ENCODE results near the gene ASXL1.

Gene ASXL1

GRCh38 chr20:32442630-32443373 is 84.7 kb downstream of the ASXL1 start:
- DNase-seq, result no peak

- no peak for DNase-seq
Measured at GRCh38 chr20:32443386-32443974, 85.3 kb downstream of the ASXL1 start.

DNA sequence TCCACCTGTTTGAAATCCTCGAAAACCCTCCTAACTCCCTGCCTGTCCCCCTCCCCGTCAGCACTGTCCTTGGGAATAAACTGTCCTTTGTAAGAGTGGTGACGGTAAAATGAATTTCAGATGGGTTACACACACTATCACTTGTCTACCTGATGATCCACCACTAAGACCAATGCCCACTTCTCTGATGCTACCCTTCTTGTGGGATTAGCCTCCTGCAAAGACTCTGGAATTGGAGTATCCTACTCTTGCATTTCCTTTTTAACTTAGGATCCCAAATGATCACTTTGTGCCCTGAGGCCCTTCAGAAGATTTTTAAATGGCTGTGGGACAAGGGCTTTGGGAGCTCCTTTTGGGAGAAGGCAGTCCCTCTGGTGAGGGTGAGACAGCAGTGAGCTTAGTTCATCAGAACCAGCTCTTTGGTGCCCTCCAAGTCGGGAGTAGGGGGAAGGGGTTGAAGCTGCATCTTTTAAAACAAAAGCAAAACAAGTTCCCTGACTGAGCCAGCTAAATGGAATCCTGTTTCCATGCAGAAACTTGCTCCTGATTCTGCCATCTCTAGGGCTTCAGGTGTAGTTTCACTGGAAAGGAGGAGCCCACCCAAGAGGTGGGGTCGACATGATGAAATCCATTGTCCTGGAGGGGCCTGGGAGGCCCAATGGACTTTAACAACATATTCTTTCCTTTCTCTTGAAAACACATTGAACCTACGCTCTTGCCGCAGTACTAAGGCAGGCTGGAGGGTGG is 86.5 kb downstream of the ASXL1 start:
- no peak for DNase-seq

DNA sequence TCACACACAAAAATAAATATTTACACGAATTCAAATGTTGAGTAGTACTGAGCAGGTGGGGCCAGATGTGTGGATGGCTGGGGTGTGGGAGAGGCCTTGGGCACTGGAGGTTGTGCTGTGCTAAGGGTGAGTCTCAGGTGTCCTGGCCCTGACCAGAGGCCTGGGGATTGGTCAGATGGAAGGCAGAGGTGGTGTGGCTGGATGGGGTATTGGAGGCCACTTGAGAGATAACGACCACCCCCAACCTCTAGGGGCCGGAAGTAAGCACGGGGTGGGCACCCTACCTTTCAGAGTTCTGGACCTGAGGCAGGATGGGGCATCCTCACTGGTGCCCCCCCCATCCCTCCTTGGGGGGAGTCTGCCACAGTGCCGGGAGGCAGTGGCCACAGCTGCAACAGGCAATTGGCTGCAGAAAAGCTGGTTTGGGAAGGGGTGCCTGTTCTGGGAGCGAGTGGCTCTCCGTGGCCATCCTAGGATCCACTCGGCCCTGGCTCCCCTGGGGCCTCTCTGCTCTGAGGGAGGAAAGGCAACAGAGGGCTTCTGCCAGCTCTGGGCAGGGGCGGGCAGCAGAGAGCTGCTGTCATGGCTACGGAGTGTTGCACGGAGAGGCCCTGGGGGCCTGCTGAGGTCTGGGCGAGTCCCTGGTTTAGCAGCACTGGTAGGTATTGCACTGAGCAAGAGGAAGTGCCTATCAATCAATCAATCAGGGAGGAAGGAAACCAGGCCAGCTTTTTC is 87.6 kb downstream of the ASXL1 start:
- DNase-seq, result no peak

DNA sequence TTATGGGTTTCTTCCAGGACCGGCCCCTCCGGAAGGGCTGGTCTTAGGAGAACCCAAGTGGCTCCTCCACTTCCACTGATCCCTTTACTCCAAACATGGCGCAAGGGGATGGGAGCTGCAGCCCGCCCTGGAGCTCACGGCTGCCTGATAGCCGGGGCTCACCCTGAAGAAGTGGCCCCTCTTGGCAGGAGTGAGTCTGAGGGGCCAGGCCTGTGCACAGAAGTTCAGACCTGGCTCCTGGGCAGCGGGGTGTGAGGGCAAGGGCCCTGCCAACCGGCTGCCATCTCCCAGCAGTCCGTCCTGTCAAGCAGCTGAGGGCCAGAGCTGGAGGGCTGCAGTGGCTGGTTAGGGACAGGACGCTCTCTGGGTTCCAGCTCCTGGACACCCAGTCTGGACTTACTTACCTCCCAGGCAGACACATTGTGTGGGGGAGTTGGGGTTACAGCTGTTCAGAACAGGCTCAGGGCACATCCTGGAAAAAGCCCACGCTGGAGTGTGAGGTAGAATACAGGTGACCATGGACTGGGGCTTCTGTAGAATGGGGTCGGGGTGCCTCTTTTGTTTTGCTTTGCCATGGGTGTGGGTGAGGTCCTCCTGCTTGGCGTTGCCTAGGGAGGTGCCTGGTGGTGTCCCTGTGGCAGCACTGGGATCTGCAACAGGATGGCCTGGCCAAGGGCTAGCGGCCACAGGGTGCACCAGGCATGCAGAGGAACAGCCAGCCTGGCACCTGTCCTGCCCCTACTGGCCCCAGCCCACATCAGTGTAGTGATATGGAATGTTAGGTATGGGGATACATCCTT is 88.4 kb downstream of the ASXL1 start:
- DNase-seq, result no peak

GRCh38 chr20:32447136-32448027 is 89.3 kb downstream of the ASXL1 start:
- no peak for DNase-seq

GRCh38 chr20:32448306-32449056 is 90.3 kb downstream of the ASXL1 start:
- no peak for DNase-seq

DNA sequence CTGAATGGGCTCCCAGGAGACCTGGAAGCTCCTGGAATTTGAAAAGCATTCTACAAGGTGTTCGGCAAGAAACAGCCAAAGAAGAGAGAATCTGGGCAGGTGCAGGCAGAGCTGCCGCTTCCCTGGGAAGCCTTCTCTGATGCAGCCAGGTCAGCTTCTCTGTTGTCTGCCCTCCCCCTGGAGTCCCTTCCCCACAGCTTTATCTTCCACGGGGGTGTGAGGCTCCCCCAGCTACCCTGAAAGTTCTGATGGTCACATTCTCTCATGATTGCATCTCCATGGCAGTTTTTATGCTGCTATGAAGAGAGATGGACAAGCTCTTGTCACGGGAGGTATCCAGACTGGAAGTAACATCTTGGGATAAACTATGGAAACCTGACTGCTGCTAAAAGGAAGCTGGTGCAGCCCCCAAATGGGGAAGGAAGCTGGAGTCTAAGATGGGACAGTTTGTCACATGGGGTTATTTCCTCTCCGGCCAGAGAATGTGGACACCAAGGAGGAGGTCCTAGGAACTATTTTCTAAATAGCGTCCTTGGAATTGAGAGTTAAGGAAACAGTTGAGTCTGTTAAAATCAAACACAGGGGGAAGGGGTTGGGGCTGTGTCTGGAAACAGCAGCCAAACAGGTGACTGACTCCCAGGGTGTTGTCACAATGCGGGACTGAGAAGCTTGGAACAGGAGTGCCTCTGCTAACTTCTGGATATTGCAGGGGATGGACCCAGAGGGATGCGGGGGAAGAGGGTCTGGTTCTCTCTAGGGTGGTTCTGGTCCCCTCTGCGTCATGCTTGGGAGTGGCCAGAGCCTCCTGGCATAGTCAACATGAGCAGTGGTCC is 91.1 kb downstream of the ASXL1 start:
- no peak for DNase-seq

GRCh38 chr20:32449890-32450401 is 91.8 kb downstream of the ASXL1 start:
- DNase-seq, result no peak

- no peak for DNase-seq
Measured at GRCh38 chr20:32450484-32451061, 92.4 kb downstream of the ASXL1 start.

GRCh38 chr20:32451340-32451681 is 93.2 kb downstream of the ASXL1 start:
- DNase-seq, result no peak

DNA sequence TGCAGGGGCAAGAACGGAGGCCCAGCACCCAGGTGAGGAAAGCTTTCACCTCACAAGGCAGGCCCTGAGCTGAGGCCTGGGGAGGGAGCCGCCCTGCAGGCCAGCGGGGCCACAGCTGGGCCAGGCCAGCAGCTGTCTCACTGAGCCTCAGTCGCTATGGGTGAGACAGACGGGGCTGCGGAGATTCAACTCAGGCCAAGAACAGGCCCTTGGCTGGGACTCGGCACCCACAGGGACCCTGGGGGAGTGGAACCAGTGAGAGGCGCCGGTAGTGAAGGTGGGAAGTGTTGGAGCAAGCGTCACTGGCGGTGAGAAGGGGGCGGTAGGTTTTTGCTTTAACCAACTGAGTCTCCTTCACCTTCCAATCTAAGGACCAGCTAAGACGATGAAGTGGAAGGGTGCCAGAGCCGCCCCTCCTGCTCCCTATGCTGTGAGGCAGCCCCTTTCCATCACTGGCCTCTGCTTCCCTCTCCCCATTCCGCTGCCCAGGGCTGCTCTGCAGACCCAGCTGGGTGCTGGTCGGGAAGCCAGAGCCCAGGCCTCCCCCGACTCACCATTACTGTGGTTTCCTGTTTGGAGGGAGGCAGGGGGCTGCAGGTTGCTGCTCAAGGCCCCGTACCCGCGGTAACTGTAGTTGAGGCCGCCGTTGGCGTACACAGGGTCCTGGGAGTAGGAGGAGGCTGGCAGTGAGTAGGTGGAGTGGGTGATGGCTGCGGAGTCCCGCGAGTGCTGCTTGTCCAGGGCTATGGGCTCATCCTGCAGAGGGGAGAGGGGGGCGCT is 93.7 kb downstream of the ASXL1 start:
- no peak for DNase-seq

DNA sequence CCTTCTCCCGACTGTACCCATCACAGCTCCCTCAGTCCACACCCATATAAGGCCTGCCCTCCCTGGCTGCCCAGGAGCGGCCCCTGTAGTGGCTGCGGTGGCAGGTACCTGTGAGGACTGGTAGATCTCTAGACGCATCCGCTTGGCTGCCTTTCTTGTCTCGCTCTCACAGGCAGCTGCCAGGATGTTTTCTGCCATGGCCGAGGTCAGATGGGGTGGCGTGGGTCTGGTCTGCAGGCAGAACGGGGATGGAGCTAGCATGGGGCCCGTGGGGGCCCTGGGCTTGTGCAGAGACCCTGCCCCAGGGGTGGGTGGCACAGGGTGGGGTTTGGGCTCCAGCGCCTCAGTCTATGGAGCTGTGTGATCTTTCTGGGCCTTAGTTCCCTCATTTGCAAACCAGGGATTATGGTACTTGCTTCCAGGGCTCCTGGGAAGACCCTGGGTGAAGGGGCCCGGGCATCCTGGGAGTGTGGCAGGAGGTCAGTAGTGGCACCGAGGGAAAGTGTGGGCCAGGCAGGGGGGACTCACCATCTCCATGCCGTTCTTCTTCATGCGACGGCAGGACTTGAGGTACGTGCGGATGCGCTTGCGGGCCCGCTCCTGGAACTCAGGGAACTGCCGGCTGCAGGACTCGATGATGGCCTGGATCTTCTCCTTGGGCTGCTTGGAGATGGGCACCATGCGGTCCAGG is 94.8 kb downstream of the ASXL1 start:
- DNase-seq, result no peak

GRCh38 chr20:32453467-32454163 is 95.5 kb downstream of the ASXL1 start:
- no peak for DNase-seq

DNA sequence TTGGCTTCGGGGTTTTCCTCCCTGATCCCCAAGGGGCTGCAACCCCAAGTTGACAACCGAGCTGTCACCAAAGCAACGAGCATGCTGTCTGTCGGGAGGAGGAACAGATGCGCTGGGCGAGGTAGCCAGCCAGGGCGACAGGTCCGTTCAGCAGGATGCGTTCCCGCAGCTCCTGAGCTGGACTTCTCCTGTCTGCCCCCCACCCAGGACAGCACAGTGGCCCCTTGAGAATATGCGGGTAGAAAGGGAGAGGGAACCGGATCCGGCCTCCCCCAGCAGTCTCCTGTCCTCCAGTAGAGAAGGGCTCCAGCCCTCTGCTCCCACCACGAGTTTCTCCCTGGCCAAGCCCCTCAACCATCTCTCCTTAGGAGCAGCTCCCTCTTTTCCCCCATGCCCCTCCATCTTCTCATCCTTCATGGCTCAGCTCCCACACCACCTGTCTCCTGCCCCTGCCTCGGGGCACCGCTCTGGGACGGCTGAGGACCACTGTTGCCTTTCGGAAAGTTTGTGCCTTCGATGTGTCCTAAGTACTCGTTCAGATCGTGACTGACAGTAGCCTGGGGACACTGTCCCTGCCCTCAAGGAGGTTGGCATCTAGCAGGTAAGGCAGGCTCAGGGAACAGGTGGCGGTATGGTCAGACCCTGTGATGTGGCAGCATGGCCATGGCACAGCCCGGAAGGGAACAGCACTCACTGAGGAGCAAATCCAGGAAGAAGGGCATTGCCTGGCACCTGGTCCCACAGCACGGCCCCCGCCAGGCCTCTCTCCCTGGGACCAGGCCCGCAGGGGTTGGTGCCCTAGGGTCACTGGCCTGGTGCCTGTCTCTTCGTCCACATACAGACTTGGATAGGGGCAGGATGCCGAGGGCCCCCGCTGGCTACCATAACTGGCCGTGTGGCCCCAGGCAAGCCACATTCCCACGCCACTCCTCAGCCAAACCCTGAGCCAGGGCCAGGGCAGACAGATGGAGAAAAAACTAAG is 96.3 kb downstream of the ASXL1 start:
- no peak for DNase-seq
